GF-D8 (cell line): ENCODE measurements around the gene XYLT1.

Experiments used
- DNase-seq: peaks from one replicate; lab custom pipeline; 2025; lab: John Stamatoyannopoulos, UW

Gene XYLT1

DNA sequence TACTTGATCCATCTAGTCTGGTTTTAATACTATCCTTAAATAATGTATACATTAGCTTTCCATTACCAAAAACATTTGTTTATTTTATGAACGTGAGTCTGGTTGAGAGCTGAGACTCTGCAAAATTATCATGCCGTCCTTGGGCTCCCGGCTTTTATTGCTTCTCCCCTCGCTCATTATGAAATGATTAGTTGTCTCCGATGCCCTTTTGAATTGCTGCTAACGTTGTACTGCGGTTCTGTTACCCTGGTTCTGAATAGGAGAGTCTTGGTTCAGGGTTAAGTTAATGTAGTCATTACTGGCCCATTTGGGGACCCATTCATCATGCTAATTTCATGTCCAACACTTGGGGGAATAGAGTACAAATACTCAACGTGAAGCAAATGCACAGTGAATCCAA lies 12.8 kb downstream of the XYLT1 start:
- no peak for DNase-seq

DNA sequence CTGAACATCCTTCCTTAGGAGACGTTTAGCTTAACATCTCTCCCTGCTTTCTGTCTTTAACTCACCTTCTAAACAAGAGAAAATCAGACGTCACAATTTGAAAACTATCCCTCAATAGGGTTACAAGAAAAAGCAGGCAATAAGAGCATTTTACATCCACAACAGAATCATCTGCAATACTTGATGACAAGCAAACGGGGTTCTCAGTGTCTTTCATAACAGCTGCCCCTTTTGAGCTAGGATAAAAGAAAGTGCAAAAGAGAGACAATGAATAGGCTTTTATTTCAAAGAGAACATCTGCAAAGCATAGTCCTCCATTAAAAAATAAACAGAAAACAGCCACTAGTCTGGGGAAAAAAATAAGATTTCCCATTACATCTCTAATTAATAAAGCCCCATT lies 13.2 kb downstream of the XYLT1 start:
- DNase-seq, result no peak

DNA sequence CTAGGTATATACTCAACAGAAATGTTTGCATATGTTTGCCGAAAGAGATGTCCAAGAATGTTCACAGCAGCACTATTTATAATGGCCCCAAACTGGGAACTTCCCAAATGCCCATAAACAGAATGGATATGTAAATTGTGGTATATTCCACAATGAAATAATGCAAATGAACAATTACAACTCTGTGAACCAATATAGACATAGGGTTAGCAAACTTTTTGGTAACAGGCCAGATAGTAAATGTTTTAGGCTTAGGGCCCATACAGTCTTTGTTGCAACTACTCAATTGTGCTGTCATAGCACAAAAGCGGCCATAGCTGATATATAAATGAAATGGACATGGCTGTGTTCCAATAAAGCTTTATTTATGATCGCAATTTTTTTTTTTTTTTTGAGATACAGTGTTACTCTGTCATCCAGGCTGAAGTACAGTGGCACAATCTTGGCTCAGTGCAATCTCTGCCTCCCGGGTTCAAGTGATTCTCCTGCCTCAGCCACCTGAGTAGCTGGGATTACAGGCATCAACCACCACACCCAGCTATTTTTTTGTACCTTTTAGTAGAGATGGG lies 16.5 kb downstream of the XYLT1 start:
- no peak for DNase-seq

DNA sequence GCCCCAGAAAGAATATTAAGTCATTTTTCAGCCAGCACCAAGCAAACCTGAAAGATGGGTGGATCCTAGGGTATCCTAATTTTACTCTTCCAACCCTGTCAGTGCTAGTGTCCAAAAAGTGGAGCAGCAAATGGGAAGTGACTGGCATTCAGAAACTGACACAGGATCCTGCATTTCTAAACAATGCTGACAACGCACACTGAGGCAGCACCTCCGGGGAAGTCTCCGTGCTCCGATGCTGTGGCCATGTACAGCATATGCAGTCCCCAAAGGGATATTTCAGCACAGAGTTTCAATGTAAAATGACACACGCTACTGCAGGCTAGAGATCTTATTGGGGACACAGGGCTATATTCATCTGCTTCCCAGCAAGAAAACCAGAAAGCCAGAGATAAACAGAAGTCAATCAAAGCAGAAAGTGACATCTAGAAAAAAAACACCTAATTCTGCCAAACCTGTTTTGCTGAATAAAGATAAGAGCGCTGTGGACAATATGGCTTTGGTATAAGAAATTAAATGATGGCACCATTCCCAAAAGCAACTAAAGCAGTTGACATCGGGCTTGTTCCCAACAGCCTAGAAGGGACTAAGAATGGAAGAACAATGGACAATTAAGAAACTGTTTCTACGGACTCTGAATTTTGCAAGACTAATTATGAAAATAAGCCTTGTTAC lies 17.3 kb downstream of the XYLT1 start:
- DNase-seq, result no peak

DNA sequence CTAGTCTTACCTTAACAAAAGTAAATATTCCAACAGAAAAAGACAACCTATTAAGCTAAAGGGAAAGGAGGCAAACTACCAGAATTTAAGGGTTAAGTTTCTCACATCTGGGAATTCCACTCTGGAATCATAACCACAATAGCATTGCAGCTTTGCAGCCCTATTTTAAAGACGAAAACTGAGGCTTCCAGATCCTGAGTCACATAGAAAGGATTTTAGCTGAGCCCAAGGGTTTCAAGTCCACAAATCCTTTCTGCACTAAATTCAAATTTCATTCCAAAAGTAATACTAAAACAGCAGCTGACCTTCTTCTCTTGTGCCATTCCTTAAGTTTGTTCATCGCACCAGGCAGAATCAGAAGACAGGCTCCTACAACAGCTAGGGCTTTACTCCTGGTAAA lies 17.8 kb downstream of the XYLT1 start:
- DNase-seq, result no peak

DNA sequence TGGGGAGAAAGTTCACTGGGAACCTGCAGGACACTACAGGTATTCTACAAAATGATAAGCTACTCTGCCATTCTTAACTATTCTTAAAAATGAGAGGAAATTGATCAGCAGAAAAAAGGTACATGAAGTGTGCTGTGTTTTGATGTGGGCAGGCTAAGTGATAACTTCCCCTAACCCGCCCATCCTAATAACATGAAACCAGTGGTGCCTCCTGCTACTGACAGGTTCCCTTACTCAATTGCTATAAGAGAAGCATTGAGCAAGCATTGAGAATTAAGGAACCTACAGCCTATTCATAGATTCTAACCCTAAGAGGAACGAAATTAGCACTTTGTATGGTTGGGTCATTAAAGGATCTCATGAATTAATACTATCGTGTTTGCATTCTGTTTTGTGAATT lies 18.9 kb downstream of the XYLT1 start:
- peak; percentile 86 for DNase-seq

DNA sequence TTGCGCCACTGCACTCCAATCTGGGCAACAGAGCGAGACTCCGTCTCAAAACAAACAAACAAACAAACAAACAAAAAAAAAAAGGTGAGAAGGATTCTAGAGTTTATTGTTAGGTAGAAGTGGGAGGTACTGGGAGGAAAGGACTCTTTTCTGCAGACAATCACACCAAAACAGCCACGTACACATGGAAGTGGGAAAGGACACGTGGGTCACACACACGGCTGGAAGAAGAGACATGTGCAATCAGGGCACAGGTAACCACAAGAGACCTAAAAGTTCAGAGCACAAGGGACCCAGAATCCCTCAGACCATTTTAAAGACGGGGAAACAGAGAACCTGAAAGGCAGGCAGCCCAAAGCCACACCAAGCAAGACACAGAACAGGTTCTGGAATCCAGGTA lies 20.5 kb downstream of the XYLT1 start:
- DNase-seq, result no peak

DNA sequence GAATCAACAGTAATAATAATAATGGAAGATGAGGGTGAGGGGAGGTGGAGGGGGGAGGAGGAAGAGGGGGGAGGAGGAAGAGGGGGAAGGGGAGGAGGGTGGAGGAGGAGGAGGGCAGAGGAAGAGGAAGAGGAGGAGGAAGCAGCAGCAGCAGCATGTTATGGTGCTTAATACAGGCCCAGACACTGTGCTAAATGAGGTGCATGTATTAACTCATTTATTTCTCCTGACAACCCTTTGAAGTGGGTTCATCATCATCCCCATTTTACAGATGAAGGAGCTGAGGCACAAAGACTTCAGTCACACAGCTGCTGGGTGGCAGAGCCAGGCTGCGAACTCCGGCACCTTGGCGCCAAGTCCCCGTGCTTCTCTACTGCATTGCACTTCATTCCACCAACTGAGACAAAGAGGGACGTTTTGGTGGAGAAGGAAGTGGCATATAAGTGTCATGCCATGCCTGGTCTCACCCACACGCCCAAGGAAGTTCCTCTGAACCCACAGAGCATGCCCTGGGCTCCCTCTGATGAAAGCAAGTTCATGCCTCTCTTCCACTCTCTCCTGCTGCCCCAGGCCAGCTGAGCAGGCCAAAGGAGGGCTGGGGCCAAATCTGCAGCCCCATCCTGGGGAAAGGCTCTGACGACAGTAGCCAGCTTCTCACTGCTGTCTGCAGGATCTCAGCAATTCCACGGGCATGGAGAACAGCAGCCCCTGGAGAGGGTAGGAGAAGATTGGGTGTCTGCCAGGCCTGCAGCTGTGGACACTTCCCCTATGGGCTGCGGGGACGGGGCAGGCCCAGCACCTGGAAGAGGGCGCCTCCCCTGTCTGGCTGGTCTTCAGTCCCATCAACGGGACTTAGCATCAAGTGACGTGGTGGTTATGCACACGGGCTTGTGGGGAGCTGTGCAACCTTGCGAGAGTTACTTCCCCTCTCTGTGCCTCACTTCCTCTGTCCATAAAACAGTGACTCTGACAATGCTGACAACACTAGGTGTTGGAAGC lies 21.8 kb downstream of the XYLT1 start:
- DNase-seq, result peak; percentile 92

DNA sequence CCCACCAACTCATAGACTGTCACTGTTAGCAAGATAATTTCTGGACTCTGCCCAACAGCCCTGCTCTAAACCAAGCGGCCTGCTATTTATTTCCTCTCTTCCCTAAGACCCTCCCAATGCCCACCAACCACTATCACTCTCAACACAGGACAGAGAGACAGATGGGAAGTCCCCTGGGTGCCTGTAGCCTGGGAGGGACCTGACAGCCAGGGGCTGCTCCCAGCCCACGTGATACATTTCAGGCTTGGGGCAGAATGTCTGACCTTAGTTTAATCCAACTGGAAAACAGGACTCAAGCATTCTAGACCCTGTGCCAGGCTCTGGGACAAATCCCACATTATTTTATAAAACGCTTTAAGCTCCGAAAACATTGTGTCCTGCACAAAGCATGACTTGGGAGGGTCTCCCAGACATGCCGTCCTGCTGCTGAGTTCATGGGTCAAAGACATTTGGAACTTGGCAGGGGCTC lies 23.6 kb downstream of the XYLT1 start:
- DNase-seq, result no peak

DNA sequence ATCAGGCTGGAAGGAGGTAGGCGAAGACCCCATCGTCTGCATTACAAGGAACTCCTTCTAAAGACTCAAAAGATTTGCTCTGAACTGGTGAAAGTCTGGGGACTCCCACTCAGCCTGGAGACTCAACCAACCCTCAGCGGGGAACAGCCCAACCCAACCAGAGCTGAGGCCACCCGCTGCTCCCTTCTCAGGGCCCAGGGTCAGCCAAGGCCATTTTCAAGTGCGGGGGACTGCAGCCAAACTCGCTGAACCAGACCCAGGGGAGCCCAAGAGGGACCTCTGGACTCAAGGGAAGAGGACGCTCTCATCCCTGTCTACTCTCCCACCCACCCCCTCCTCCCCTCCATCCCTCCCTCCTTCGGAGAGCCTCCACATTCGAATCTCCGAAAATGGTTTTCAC lies 24.1 kb downstream of the XYLT1 start:
- no peak for DNase-seq

DNA sequence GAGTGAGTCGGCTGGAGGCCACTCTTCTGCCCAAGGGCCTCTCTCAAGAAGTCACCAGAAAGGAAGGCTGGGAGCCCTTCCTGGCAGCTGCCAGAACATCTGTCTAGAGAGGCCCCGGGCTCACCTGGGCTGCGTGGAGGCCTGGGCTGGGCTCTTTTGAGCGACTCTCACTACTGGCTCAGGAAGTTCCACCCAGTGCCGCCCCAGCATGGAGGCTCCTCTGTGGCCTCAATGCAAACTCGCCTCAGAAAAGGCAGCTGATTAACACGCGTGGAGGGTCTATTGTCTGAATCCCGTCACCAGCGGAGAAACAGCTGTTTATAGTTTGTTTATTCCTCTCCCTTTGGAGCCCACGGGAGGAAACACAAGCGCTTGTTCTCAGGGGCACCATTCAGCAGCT lies 25.3 kb downstream of the XYLT1 start:
- DNase-seq, result no peak

DNA sequence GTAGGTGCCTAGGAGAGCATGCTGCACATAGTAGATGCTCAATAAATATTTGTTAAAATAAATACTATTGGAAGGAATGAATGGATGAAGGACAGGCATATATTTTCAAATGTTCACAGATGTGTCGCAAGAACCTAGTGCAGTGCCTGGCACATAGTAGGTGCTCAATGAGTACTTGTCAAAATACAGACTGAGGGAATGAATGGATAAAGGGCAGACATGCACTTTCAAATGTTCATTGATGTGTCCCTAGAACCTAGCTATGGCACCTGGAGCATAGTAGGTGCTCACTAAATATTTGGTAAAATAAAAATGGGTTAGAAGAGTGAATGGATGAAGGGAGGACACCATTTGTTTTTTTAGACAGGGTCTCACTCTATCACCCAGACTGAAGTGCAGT lies 26.1 kb downstream of the XYLT1 start:
- DNase-seq, result no peak

DNA sequence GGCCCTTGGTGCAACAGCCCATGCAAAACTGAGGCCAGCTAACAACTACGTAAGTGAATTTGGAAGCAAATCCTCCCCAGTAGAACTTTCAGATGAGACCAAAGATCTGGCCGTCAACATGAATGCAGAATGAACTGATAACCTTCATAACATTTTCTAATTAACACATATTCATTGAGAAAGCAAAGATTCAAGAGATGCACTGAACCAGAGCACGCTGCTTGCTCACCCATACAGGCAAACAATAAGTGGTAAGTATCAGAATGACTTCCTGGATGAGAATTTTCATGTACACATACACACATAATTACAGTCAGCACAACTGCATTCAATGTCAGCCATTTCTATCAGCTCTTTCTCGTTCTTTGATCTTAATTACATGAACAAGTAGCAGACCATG lies 30.6 kb downstream of the XYLT1 start:
- no peak for DNase-seq

DNA sequence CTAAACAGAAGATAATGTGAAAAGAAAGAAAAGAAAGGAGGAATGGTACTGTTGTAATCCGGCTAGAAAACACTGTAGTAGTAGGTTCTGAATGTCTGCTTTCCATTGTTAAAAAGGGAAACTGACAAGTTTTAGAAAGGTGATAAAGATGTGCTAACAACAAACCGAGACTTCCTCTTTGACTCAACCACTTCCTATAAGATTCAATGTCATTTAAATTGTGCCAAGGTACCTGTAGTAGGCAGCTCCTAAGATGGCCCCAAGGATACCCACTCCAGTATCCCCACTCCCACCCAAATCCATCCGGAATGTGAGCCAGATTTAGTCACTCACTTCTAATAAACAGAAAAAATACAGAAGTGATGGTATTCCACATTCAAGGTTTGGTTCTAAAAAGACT lies 31.2 kb downstream of the XYLT1 start:
- DNase-seq, result no peak

DNA sequence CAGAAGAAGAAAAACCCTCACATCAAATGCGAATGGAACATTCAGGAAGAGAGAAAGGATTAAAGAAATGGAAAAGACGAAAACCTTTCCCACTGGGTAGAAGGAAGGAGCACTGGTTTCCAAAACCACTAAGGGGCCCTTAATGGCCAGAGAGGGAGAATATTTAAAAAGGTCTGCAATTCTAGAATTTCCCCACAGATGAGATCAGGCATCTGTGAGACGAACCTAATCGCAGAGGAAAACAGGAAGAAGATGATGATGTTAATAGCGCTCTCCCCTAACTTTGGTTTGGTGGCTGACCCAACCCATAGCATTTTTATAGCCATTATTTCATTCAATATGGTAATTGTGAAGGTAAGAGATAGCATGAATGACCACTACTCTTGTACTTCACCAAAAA lies 32.8 kb downstream of the XYLT1 start:
- DNase-seq, result no peak

DNA sequence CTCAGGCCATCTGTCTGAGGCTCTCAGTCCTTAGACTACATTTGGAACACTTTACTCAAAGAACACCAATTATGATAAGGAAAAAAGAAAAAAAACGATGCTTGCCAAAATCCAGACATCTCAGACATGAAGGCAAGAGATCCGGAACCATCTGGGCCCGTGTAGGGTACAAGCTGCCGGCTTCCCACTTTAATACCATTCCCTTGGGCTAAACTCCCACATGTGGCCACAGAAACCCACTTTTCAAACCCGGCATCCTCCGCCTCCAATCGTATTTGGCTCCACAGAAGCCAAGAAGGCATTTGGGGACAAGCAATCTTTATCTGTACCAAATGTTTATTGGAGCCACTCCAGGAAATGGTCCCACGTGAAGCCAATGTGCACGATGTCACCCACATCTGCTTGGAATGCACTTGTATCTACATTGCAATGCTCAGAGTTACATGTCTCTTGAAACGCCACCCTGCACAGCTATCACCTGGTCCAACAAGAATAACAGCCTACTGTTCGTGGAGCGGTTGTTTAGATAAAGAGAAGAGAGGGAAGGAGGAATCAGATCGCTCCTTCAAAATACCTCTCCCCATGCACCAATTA lies 33.5 kb downstream of the XYLT1 start:
- DNase-seq, result no peak

DNA sequence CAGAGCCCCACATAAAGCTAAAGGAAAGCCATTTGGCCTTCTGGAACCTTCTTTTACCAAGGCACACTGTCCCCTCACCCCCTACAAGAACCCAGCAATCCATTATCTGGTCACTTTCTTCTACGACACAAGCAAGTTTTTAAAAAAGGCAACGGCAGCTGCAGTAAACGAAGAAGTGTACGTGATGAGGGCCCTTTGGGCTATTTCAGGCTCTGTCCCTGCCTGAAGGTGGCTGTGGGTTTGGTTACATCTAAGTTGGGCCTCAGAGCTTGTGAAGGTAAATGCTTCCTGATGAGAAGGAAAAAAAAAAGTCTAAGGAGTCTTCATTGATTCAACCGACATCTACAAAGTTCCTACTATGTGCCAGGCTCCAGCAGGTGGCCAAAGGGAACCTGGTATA lies 35.4 kb downstream of the XYLT1 start:
- no peak for DNase-seq

DNA sequence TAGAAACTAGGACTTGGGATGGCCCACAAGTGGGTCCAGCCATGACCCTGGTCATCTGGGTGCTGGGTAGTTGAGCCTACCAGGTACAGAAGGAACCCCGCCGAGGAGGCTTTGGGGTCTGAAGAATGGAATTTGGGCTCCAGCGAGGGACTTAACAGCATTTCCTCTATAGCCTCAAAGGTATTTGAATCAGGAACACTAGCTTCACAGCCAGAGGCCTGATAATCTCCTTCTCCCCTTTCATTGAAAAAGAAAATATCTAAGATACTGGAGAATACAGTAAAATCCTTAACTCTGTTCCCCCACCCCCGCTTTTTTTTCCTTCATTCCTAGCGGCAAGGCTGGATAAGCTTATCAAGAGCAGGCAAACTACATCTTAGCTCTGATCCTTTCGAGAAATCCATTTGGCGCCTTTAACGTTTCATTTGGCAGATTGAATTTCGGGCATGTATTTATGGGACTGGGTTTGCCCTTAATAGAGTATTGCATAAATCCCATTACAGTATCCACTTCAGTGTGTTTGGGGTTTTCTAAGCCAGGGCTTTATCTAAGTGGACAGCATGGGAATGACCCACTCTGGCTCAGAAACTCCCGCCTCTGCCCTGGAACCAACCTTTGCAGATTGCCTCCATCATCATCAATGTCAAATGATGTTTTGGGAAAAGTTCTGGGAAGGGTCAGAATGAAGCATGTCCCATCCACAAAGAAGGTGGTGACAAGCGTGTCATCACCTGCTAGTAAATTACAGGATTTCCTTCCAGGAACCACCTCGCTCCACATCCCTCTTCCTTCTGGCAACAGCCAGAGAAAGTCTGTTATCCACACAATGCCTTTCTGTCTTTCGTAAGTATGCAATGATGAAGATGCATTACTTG lies 36.9 kb downstream of the XYLT1 start:
- no peak for DNase-seq

DNA sequence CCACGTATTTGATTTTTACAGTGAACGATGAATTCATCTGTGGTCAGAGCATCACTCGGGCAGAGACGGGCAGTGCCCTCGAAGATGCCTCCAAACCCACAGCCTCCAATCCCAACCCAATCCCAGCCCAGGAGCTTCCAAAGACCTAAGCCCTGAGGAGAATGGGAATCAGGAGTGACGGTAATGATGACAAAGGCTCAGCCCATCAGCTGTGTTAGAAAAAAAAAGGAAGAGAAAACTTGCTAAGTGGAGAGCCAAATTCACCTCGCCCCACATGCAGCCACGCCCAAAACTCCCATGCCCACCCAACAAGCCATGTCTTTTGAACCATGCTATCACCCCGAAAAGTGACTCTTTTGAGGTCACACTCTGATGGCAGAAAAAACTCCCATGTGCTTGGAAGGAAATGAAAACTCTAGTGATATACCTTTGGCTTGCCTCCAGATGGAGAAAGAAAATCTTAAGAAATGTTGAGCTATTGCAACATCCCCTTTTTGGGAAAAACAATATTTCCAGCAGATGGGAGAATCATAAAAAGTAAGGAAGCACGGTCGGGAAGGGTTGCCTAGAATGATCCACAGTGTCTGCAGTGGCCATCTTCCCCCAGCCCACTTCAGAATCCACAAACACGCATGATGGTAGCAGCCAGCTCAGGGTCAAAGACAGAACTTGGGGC lies 37.7 kb downstream of the XYLT1 start:
- DNase-seq, result no peak

DNA sequence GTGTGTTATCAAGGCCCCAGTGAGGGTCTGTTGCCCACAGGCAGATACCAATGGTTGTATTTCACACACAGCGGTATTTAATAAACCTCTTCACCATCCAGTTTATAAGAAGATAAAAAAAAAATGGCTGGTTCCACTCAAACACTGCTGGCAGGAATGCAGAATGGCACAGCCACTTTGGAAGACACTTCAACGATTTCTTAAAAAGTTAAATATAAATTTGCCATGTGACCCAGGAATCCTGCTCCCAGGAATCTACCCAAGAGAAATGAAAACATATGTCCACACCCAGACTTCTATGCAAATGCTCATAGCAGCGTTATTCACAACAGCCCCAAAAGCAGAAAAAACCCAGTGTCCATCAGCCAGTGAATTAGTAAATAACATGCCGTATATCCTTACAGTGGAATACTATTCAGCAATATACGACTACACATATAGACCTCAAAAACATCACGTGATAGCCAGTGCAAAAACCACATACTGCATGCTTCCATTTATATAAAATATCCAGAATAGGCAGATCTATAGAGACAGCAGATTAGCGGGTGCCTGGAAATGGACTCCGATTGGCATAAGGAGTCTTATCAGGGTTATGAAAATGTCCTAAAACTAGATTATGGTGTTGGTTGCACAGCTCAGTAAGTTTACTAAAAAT lies 38.7 kb downstream of the XYLT1 start:
- no peak for DNase-seq
